PC-9 (cell line): Measurements from ENCODE around the gene RAX.

ENCODE experiments used
- EZH2 ChIP-seq: fragments of 200-600 bp; sonication (generic); IDR thresholded peaks from 2 replicates; pipeline ENCODE4 v1.8.0; 2017; ENCODE audit warnings: antibody characterized with exemption, low read depth
- TF ChIP-seq, protein P1 (sequence below): fragments of 200-600 bp; sonication (generic); conservative IDR thresholded peaks from 2 replicates; pipeline ENCODE4 v1.6.1; 2017; ENCODE audit warnings: mixed run types, antibody characterized with exemption, mild to moderate bottlenecking, moderate library complexity

DNA sequence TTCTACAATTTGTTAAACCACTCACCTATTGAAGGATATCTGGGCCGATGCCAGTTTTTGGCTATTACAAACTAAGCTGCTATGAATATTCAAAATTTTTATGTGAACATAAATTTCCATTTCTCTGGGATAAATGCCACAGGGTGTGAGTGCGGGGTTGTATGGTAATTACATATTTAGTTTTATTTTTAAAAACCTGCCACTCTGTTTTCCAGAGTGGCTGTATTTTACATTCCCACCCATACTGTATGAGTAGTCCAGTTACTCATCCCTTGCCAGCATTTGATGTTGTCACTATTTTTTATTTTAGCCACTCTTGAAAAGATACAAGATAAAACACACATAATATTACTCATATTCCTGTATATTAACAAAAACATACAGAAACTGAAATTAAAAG lies 30.3 kb downstream of the RAX start:
- TF ChIP-seq, protein P1, sequence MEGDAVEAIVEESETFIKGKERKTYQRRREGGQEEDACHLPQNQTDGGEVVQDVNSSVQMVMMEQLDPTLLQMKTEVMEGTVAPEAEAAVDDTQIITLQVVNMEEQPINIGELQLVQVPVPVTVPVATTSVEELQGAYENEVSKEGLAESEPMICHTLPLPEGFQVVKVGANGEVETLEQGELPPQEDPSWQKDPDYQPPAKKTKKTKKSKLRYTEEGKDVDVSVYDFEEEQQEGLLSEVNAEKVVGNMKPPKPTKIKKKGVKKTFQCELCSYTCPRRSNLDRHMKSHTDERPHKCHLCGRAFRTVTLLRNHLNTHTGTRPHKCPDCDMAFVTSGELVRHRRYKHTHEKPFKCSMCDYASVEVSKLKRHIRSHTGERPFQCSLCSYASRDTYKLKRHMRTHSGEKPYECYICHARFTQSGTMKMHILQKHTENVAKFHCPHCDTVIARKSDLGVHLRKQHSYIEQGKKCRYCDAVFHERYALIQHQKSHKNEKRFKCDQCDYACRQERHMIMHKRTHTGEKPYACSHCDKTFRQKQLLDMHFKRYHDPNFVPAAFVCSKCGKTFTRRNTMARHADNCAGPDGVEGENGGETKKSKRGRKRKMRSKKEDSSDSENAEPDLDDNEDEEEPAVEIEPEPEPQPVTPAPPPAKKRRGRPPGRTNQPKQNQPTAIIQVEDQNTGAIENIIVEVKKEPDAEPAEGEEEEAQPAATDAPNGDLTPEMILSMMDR, result no peak
- TF ChIP-seq EZH2, result no peak
